Upper lobe of left lung (tissue), 6 donors: ENCODE data around the gene TRPM2. TPM values are rescaled to one million over a fixed set of nuclear protein-coding genes. Genes with fewer than 3 reads are reported as not detected.

ENCODE experiments used
- ATAC-seq, 2 donors: fragments of 200-7000 bp; cut with Tn5 transposase; one replicate each; pipeline ENCODE4 v1.9.1; 2022; ENCODE audit warnings: mild to moderate bottlenecking in 2 of 2, moderate library complexity in 2 of 2; ENCODE audit not compliant: low FRiP score in 2 of 2
- DNase-seq, 2 donors: peaks; one replicate each; pipeline ENCODE4 v3.0.0-alpha.2; 2019 to 2020
- H3K27ac ChIP-seq, 4 donors: fragments of 200-600 bp; sonication (generic); one replicate each; pipeline ENCODE4 v1.5.1; 2016 to 2019
- H3K27me3 ChIP-seq, 4 donors: fragments of 200-600 bp; sonication (generic); one replicate each; pipeline ENCODE4 v1.5.1; 2017 to 2019
- H3K36me3 ChIP-seq, 4 donors: fragments of 200-600 bp; sonication (generic); one replicate each; pipeline ENCODE4 v1.5.1; 2016 to 2019
- H3K4me1 ChIP-seq, 4 donors: fragments of 200-600 bp; sonication (generic); one replicate each; pipeline ENCODE4 v1.5.1; 2018 to 2019
- H3K4me3 ChIP-seq, 4 donors: fragments of 200-600 bp; sonication (generic); one replicate each; pipeline ENCODE4 v1.5.1; 2017 to 2019; ENCODE audit warnings: mild to moderate bottlenecking in 2 of 4, moderate library complexity in 1 of 4
- H3K9me3 ChIP-seq, 4 donors: fragments of 200-600 bp; sonication (generic); one replicate each; pipeline ENCODE4 v1.5.1; 2018 to 2019
- EP300 ChIP-seq, 4 donors: sonication (generic); formaldehyde crosslinking; IDR thresholded peaks; one replicate each; pipeline ENCODE4 v1.5.1; 2017; ENCODE audit warnings: antibody characterized with exemption in 4 of 4, control low read depth in 2 of 4
- POLR2A ChIP-seq, 4 donors: fragments of 450-650 bp; IDR thresholded peaks; one replicate each; pipeline ENCODE4 v1.5.1; 2016 to 2017; ENCODE audit warnings: antibody characterized with exemption in 4 of 4, mild to moderate bottlenecking in 2 of 4
- POLR2AphosphoS5 ChIP-seq, 2 donors: sonication (generic); formaldehyde crosslinking; IDR thresholded peaks; one replicate each; pipeline ENCODE4 v1.5.1; 2017; ENCODE audit warnings: antibody characterized with exemption in 2 of 2
- WGBS, 2 donors: methylation state at CpG; one replicate each; pipeline ENCODE4 v1.1.5; 2017 to 2018; 5-methylcytosine and 5-hydroxymethylcytosine counted together
- total RNA-seq, 6 donors: library from RNA; depleted of rRNA in 4 of 6; stranded (reverse); fragments of >200 nt in 4 of 6; gene quantifications; one replicate each; pipeline versions ENCODE4 v1.1.0 to v1.2.1, GENCODE V29; 2016 to 2021
- TF ChIP-seq, protein P1 (sequence below), 6 experiments: fragments of 450-650 bp in 4 of 6; fragments of 200-600 bp in 2 of 6; sonication (generic) in 2 of 6; IDR thresholded peaks; one replicate each; pipeline ENCODE4 v1.5.1; 2016 to 2019; ENCODE audit warnings: antibody characterized with exemption in 6 of 6
- donor health status: DM: no; HTN: no; CAD: no; lungs with moderate emphysema.
- donor health status: DM: no; HTN: yes; CAD: no; lungs with severe emphysema.

Gene TRPM2
- total RNA-seq, 6 donors from 2014 or later: 2.2 to 37.7 (median 12.7) TPM

DNA sequence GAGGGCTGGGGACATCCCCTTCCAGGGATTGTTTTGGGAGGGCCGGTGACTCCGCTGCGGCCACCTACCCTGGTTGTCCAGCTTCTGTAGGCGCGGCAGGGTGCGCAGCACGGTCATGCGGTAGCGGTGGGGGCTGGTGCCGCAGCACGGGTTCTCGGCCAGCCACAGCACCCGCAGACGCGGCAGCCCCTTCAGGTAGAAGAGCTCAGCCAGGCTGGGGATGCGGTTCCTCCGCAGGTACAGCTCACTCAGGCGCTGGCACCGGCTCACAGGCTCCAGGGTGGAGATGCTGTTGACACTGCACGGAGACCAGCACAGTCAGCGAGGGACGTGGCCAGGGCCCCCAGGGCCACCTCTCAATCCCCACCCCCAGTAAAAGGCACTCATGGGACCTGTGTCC lies 20.5 kb upstream of the TRPM2 start:
- H3K36me3 ChIP-seq: peaks cover 0 to 43% (median 19%) of the 10 kb centered on the region in 4 donors
- ATAC-seq: no peak
- H3K27ac ChIP-seq: no peak overlapping the region
- no peaks in the 10 kb centered on the region for H3K9me3 ChIP-seq
- no peaks in the 10 kb centered on the region for H3K27me3 ChIP-seq
- WGBS, 2 donors: 92 to 94% methylated on average over 9 to 22 of the region's 22 CpGs
- peaks cover 0 to 7% (median 2%) of the 10 kb centered on the region in 4 donors for H3K4me1 ChIP-seq
- TF ChIP-seq POLR2A (IDR thresholded peaks at IDR 0.05): no peak
- TF ChIP-seq POLR2AphosphoS5 (IDR thresholded peaks at IDR 0.05): no peak
- TF ChIP-seq EP300 (IDR thresholded peaks at IDR 0.05): no peak
- TF ChIP-seq, protein P1, sequence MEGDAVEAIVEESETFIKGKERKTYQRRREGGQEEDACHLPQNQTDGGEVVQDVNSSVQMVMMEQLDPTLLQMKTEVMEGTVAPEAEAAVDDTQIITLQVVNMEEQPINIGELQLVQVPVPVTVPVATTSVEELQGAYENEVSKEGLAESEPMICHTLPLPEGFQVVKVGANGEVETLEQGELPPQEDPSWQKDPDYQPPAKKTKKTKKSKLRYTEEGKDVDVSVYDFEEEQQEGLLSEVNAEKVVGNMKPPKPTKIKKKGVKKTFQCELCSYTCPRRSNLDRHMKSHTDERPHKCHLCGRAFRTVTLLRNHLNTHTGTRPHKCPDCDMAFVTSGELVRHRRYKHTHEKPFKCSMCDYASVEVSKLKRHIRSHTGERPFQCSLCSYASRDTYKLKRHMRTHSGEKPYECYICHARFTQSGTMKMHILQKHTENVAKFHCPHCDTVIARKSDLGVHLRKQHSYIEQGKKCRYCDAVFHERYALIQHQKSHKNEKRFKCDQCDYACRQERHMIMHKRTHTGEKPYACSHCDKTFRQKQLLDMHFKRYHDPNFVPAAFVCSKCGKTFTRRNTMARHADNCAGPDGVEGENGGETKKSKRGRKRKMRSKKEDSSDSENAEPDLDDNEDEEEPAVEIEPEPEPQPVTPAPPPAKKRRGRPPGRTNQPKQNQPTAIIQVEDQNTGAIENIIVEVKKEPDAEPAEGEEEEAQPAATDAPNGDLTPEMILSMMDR (IDR thresholded peaks at IDR 0.05): no peak
- DNase-seq: peak in 1 of 2 donors; percentile 80
- H3K4me3 ChIP-seq: no peak overlapping the region

DNA sequence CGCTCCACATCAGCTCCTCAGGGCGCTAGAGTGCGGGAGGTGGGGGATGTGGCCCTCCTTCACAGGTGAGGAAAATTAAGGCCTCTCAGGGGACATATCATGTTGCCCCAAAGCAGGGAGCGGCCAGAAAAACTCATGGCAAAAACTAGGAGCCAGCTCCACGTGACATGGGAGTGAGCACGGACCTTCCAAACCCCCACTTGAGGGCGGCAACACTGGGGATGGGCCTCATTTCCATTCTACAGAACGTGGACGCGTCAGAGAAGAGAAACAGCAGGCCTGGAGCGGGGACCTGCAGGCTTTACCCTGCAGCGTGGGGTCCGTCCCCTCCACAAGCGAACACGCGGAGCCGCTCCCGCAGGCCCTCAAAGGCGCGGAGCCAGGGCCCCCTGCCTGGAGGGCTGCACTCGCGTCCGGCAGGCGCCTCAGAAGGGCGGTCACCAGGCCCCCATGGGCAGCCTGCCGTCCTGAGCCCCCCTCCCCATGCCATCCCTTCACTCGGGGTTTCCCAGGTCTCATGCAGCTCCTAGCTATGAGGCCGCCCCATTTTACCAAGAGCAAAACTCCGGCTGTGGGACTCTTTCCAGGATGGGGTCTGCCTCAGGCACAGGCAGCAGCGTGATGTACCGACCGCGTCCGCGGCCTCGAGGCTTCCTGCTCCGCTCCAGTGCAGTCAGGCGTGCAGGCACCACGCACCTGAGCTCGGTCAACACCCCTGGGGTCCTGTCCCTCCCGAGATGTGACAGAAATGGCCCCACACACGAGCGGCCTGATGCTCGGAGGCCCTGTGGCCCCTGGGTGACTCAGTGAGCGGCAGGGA lies 19.7 kb upstream of the TRPM2 start:
- Histone ChIP-seq H3K27ac (no peak overlapping the region), H3K4me3 (no peak overlapping the region), H3K9me3 (no peaks in the 10 kb centered on the region), H3K36me3 (peaks cover 0 to 43% (median 17%) of the 10 kb centered on the region in 4 donors), H3K4me1 (peaks cover 0 to 13% (median 6%) of the 10 kb centered on the region in 4 donors), H3K27me3 (no peaks in the 10 kb centered on the region)
- ATAC-seq: no peak
- WGBS, 2 donors: 91 to 92% methylated on average over 18 to 41 of the region's 45 CpGs
- DNase-seq: peak in 1 of 2 donors; percentile 85
- TF ChIP-seq POLR2AphosphoS5 (IDR thresholded peaks at IDR 0.05): no peak
- TF ChIP-seq, protein P1 (IDR thresholded peaks at IDR 0.05): no peak
- TF ChIP-seq EP300 (IDR thresholded peaks at IDR 0.05): no peak
- no peak for TF ChIP-seq POLR2A (IDR thresholded peaks at IDR 0.05)

DNA sequence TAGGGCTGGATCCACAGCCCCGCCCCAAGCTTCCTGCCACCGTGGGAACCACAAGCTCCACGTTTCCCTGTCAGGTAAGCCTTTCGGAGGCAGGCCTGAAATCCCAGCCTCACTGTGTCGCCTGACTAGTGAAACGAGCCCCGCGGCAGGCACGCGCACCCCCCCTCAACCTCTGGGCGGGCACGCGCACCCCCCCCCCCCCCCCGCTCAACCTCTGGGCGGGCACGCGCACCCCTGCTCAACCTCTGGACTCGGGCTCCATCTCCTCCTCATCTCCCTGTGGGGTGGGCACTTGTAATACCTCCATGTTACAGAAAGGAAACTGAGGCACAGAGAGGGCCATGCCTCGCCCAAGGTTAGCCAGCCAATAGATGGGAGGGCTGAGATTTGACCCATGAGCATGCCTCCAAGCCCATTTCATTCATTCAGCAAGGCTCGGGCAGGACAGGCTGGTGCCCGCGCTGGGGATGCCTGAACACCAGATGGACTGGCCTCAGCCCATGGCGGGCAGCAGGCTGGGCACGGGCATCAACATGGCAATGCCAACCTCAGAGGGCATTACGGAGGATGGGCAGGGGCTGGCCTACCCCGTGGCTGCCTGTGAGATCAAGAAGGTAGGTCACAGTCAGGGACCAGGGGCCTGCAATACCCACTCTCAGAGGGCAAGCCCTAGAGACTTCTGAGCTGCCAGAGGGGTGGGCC lies 18.9 kb upstream of the TRPM2 start:
- ATAC-seq (no peak), DNase-seq (peak in 1 of 2 donors; percentile 60)
- H3K4me3 ChIP-seq: no peak overlapping the region
- 88 to 96% methylated on average over 11 to 14 of the region's 26 CpGs for WGBS, 2 donors
- H3K27me3 ChIP-seq: no peaks in the 10 kb centered on the region
- H3K4me1 ChIP-seq: peaks cover 0 to 14% (median 6%) of the 10 kb centered on the region in 4 donors
- no peak overlapping the region for H3K27ac ChIP-seq
- H3K9me3 ChIP-seq: no peaks in the 10 kb centered on the region
- H3K36me3 ChIP-seq: peaks cover 0 to 42% (median 17%) of the 10 kb centered on the region in 4 donors
- TF ChIP-seq POLR2AphosphoS5 (IDR thresholded peaks at IDR 0.05) (no peak), POLR2A (IDR thresholded peaks at IDR 0.05) (no peak), EP300 (IDR thresholded peaks at IDR 0.05) (no peak)
- TF ChIP-seq, protein P1 (IDR thresholded peaks at IDR 0.05): no peak

DNA sequence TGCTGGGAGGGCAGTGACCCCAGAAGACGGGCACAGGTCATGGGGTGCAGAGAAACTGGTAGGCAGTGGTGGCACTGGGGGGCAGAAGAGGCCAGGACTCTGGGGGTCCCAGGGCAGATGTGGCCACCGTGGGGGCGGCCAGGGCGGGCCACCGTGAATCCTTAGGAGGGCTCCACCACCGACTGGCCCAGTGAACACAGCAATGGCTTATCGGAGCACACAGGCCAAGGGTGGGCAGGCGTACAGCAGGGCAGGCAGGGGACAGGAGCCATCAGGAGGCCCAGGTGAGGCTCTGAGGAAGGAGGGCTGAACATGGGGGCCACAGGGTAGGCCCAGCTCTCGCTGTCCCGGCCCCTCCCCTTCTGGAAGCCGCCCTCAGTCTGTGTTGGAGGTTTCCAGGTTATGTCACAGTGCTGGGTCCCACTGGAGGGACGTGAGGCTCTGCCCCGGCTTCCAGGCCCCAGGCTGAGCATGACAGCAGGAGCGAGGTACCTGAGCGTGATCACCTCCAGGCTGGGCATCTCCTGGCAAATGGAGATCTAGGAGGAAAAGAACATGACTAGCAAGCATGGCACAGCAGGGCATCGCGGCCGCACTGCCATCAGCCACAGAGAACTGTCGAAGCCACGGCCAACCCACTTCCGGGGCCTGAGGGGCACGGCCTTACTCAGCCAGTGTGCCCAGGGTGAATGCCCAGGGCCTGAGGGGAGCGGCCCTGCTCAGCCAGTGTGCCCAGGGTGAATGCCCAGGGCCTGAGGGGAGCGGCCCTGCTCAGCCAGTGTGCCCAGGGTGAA lies 18.0 kb upstream of the TRPM2 start:
- 91 to 96% methylated on average over 19 to 22 of the region's 24 CpGs for WGBS, 2 donors
- peak in 1 of 2 donors; percentile 60 for DNase-seq
- TF ChIP-seq POLR2A (IDR thresholded peaks at IDR 0.05) (no peak), EP300 (IDR thresholded peaks at IDR 0.05) (no peak), POLR2AphosphoS5 (IDR thresholded peaks at IDR 0.05) (no peak)
- TF ChIP-seq, protein P1 (IDR thresholded peaks at IDR 0.05): no peak
- no peak for ATAC-seq
- no peaks in the 10 kb centered on the region for H3K27me3 ChIP-seq
- peaks cover 8 to 21% (median 13%) of the 10 kb centered on the region in 4 donors for H3K4me1 ChIP-seq
- H3K27ac ChIP-seq: no peak overlapping the region
- H3K4me3 ChIP-seq: no peak overlapping the region
- peaks cover 0 to 35% (median 17%) of the 10 kb centered on the region in 4 donors for H3K36me3 ChIP-seq
- H3K9me3 ChIP-seq: no peaks in the 10 kb centered on the region
